ENCODE measurements around the gene PLEK.
A peak's percentile ranks its signal among the peaks of the same experiment; 100 is the strongest.

The PLEK gene

DNA sequence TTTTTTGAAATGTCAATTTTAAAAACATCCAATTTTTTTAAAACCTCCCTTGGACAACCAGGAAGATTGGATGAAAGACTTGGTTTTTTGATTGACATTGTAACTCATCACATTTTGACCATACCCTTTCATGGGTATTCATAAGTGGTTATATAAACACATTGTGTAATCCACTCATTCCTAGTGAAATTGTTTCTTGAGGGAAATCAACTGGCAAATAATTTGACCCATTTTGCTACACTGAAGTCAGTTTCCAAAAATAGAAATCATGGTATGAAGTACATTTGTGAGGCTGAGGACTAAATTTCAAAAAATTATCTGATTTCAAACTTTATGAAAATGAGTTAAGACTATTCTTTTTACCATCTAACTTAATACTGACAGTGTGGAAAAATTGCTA, 70.5 kb downstream of the PLEK start:
- no peaks in the 10 kb centered on the region for H3K36me3 ChIP-seq (ENCODE audit: control insufficient read depth, low read length)
- no peaks in the 10 kb centered on the region for H3K9me2 ChIP-seq (replicated peaks; ENCODE audit: control insufficient read depth, low read length)
- TF ChIP-seq, protein P1, sequence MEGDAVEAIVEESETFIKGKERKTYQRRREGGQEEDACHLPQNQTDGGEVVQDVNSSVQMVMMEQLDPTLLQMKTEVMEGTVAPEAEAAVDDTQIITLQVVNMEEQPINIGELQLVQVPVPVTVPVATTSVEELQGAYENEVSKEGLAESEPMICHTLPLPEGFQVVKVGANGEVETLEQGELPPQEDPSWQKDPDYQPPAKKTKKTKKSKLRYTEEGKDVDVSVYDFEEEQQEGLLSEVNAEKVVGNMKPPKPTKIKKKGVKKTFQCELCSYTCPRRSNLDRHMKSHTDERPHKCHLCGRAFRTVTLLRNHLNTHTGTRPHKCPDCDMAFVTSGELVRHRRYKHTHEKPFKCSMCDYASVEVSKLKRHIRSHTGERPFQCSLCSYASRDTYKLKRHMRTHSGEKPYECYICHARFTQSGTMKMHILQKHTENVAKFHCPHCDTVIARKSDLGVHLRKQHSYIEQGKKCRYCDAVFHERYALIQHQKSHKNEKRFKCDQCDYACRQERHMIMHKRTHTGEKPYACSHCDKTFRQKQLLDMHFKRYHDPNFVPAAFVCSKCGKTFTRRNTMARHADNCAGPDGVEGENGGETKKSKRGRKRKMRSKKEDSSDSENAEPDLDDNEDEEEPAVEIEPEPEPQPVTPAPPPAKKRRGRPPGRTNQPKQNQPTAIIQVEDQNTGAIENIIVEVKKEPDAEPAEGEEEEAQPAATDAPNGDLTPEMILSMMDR (IDR thresholded peaks at IDR 0.05; ENCODE audit: low read depth, low read length, poor library complexity, severe bottlenecking) = no peak
- no peak for TF ChIP-seq EZH2phosphoT487 (IDR thresholded peaks at IDR 0.05; ENCODE audit: borderline replicate concordance, low read length)
- H4K20me1 ChIP-seq (ENCODE audit: control insufficient read depth, insufficient read depth, low read depth, low read length) = no peaks in the 10 kb centered on the region
- no peak overlapping the region; the same call in 1 of the 2 replicates for H3K4me3 ChIP-seq (ENCODE audit: low read length)
- peak overlapping the region; percentile 49 for H3K4me2 ChIP-seq (ENCODE audit: low read length)
- no peaks in the 10 kb centered on the region for H3K27me3 ChIP-seq (ENCODE audit: control insufficient read depth, low read length)
- H3K4me1 ChIP-seq (ENCODE audit: control insufficient read depth, low read length) = peaks cover 58% of the 10 kb centered on the region
- H3K27ac ChIP-seq (ENCODE audit: low read depth, low read length) = peak overlapping the region; percentile 40
- peaks cover 14% of the 10 kb centered on the region for H3F3A ChIP-seq (ENCODE audit: control insufficient read depth, insufficient read depth)
- H3K9me3 ChIP-seq (ENCODE audit: control insufficient read depth, insufficient read depth, low read length) = peaks cover 11% of the 10 kb centered on the region; the same call in 1 of the 2 replicates
- no peaks in the 10 kb centered on the region for H3K79me2 ChIP-seq (ENCODE audit: control insufficient read depth, low read length)

DNA sequence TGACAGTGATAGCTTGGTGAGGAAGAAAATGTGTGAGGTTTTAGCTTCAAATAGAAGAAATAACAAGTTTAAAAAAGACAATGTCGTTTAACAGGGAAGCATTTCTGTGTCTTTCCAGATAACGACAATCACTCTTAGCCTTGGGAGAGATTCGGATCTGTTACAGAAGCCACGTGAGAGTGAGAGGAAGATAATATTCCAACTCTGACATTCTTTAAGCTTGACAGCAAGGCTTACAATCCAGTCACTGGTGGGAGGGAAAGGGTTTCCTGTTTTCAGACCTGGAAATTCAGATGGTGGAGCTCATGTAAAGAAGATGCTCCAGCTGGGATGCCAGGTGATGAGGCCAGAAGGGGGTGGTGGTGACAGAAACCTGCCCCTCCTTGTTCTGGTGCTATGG, 71.2 kb downstream of the PLEK start:
- no peaks in the 10 kb centered on the region for H3K9me2 ChIP-seq (replicated peaks; ENCODE audit: control insufficient read depth, low read length)
- no peak for TF ChIP-seq EZH2phosphoT487 (IDR thresholded peaks at IDR 0.05; ENCODE audit: borderline replicate concordance, low read length)
- TF ChIP-seq, protein P1 (IDR thresholded peaks at IDR 0.05; ENCODE audit: low read depth, low read length, poor library complexity, severe bottlenecking) = no peak
- no peaks in the 10 kb centered on the region for H3K79me2 ChIP-seq (ENCODE audit: control insufficient read depth, low read length)
- peaks cover 65% of the 10 kb centered on the region for H3K4me1 ChIP-seq (ENCODE audit: control insufficient read depth, low read length)
- H3K27ac ChIP-seq (ENCODE audit: low read depth, low read length) = peak overlapping the region; percentile 40
- H3F3A ChIP-seq (ENCODE audit: control insufficient read depth, insufficient read depth) = peaks cover 14% of the 10 kb centered on the region
- H3K4me3 ChIP-seq (ENCODE audit: low read length) = peak overlapping the region; percentile 36
- H4K20me1 ChIP-seq (ENCODE audit: control insufficient read depth, insufficient read depth, low read depth, low read length) = no peaks in the 10 kb centered on the region
- peaks cover 4% of the 10 kb centered on the region; the same call in 1 of the 2 replicates for H3K36me3 ChIP-seq (ENCODE audit: control insufficient read depth, low read length)
- no peaks in the 10 kb centered on the region for H3K27me3 ChIP-seq (ENCODE audit: control insufficient read depth, low read length)
- peaks cover 11% of the 10 kb centered on the region; the same call in 1 of the 2 replicates for H3K9me3 ChIP-seq (ENCODE audit: control insufficient read depth, insufficient read depth, low read length)
- peak overlapping the region; percentile 49 for H3K4me2 ChIP-seq (ENCODE audit: low read length)

DNA sequence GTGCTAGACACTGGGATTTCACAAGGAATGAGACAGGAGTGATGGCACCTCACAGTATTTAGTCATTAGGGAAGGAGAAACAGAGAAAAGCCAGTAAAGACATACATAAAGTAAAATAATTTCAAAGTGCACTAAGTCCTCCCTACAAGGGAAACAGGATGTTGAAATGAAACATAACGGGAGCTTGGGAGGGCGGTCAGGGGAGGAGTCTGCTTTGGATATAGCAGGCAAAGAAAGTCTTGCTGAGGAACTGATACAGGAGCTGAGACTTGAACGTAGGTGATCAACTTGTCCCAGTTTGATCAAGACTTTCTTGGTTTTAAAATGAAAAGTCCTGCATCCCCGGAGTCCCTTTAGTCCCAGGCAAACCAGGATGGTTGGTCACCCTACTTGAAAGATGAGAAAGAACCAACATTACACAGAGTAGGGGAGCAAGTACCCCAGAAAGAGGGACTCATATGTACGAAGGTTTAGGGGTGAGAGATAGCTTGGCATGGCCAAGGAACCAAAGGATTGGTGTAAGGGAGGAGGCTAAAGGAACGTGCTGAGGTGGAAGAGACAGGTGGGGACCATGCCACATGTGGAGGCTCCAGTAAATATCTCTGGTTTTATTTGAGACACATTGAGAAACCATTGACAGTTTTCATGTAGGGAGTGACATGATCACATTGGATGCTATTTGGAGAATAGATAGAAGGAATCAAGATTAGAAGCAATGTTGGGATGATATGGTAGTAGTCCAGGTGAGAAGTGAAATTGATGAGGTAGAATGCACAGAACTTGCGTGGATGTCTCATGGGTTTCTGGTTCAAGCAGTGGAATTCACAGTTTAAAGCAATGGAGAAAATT, 73.6 kb downstream of the PLEK start:
- Histone ChIP-seq H3K27me3 (ENCODE audit: control insufficient read depth, low read length) (no peaks in the 10 kb centered on the region), H3K4me2 (ENCODE audit: low read length) (peak overlapping the region; percentile 75), H3F3A (ENCODE audit: control insufficient read depth, insufficient read depth) (peaks cover 14% of the 10 kb centered on the region), H4K20me1 (ENCODE audit: control insufficient read depth, insufficient read depth, low read depth, low read length) (no peaks in the 10 kb centered on the region), H3K9me3 (ENCODE audit: control insufficient read depth, insufficient read depth, low read length) (no peaks in the 10 kb centered on the region), H3K36me3 (ENCODE audit: control insufficient read depth, low read length) (peaks cover 5% of the 10 kb centered on the region; the same call in 1 of the 2 replicates), H3K79me2 (ENCODE audit: control insufficient read depth, low read length) (no peaks in the 10 kb centered on the region), H3K9me2 (replicated peaks; ENCODE audit: control insufficient read depth, low read length) (no peaks in the 10 kb centered on the region), H3K4me3 (ENCODE audit: low read length) (peak overlapping the region; percentile 60), H3K4me1 (ENCODE audit: control insufficient read depth, low read length) (peaks cover 72% of the 10 kb centered on the region), H3K27ac (ENCODE audit: low read depth, low read length) (peak overlapping the region; percentile 75)
- TF ChIP-seq, protein P1 (IDR thresholded peaks at IDR 0.05; ENCODE audit: low read depth, low read length, poor library complexity, severe bottlenecking) = no peak
- TF ChIP-seq EZH2phosphoT487 (IDR thresholded peaks at IDR 0.05; ENCODE audit: borderline replicate concordance, low read length) = no peak
